Activated CD4-positive, alpha-beta T cell treated with anti-CD3 and anti-CD28 coated beads, Interleukin-2, amount 10 ng/mL, durations not matched to agents 7 days and 5 days (primary cell): ENCODE data around the gene ANKRD36C. TPM values are rescaled to one million over a fixed set of nuclear protein-coding genes. Genes with fewer than 3 reads are reported as not detected.

Source experiments
- total RNA-seq, 2 experiments: library from RNA; stranded (reverse); gene quantifications; one replicate each; pipeline ENCODE4 v1.2.3, GENCODE V29; 2021

The ANKRD36C gene
- total RNA-seq, 2 experiments from 2014 or later, result 76.0 to 81.1 TPM

Other genes starting within 250 kb of the ANKRD36C start
- gene GPAT2, start 43.1 kb upstream of the ANKRD36C start, total RNA-seq, result 1 to 10 TPM; 3.3 to 5.3 TPM
- gene ADRA2B, start 124.7 kb upstream of the ANKRD36C start, total RNA-seq, result under 1 TPM in 1 of 2 experiments, not detected in 1; 0.06 TPM
- under 1 TPM in 1 of 2 experiments, not detected in 1; 0.22 TPM for gene ASTL, start 146.7 kb upstream of the ANKRD36C start, total RNA-seq
- 10 to 100 TPM; 11.9 to 14.2 TPM for gene DUSP2, start 153.6 kb upstream of the ANKRD36C start, total RNA-seq
- 100 to 1,000 TPM; 126 to 128 TPM for gene STARD7, start 217.0 kb upstream of the ANKRD36C start, total RNA-seq